ENCODE results near the gene ANGPTL1. TPM values are rescaled to one million over a fixed set of nuclear protein-coding genes. Genes with fewer than 3 reads are reported as not detected.

Gene ANGPTL1
- total and polyA plus RNA-seq, 2 donors (not counting 1 experiment from before 2014, with no cell fraction given), result not detected

DNA sequence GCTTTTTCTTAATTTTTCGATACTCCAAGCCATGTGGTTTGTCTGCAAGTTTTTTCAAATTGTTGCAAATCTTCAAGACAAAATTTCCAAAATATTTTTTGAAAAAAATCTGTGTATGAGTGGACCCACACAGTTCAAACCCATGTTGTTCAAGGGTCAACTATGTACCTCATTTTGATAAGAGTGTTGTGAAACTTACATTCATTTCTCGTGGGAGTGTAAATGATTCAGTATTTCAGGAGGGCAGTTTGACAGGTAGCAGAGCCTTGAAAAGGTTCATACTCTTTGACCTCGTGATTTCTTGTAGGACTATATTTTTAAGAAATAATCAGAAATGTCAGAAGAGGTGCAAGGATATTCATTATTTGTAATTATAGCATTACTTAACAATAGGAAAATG lies 68.0 kb downstream of the ANGPTL1 start:
- Histone ChIP-seq H3K27ac (ENCODE audit: low read length in 2 of 2) (peak overlapping the region in 1 of 2 donors; percentile 6), H3K9me3 (ENCODE audit: control extremely low read depth in 1 of 3, control insufficient read depth in 2 of 3, insufficient read depth in 1 of 3, low read length in 2 of 3) (peaks cover 0 to 1% (median 0%) of the 10 kb centered on the region in 3 donors), H3K4me3 (ENCODE audit: control extremely low read depth in 1 of 5, extremely low read depth in 1 of 5, insufficient read depth in 1 of 5, low read depth in 2 of 5, low read length in 4 of 5) (no peak overlapping the region), H3K27me3 (replicated peaks in 1 of 4; ENCODE audit: control extremely low read depth in 1 of 4, control insufficient read depth in 3 of 4, insufficient read depth in 4 of 4, low read length in 3 of 4) (no peaks in the 10 kb centered on the region), H3K79me2 (ENCODE audit: control insufficient read depth, insufficient read depth, low read length) (peaks cover 89% of the 10 kb centered on the region), H3K36me3 (replicated peaks in 1 of 2; ENCODE audit: control extremely low read depth in 1 of 2, control insufficient read depth in 1 of 2, extremely low read depth in 1 of 2, insufficient read depth in 2 of 2, low read length in 1 of 2) (peaks cover 10 to 70% of the 10 kb centered on the region in 2 experiments), H3K9ac (ENCODE audit: low read length) (no peak overlapping the region), H3K4me1 (ENCODE audit: control insufficient read depth in 2 of 2, insufficient read depth in 2 of 2, low read length in 2 of 2) (peaks cover 3 to 11% of the 10 kb centered on the region in 2 donors), H2AFZ (ENCODE audit: insufficient read depth, low read depth, low read length, poor library complexity, severe bottlenecking) (no peak overlapping the region), H3K4me2 (replicated peaks; ENCODE audit: low read depth, low read length, poor library complexity, severe bottlenecking) (no peak overlapping the region), H4K20me1 (ENCODE audit: control insufficient read depth, insufficient read depth, low read length, poor library complexity, severe bottlenecking) (peaks cover 22% of the 10 kb centered on the region)
- no peak overlapping the region for H3K27ac Mint-ChIP-seq
- intact Hi-C loops (cut with micrococcal nuclease), result no loop called here
- H3K27me3 Mint-ChIP-seq, result no peaks in the 10 kb centered on the region
- no peak for TF ChIP-seq EZH2 (IDR thresholded peaks at IDR 0.05; ENCODE audit: borderline replicate concordance, insufficient read depth, low read depth, low read length, poor library complexity, severe bottlenecking)
- TF ChIP-seq, protein P1, sequence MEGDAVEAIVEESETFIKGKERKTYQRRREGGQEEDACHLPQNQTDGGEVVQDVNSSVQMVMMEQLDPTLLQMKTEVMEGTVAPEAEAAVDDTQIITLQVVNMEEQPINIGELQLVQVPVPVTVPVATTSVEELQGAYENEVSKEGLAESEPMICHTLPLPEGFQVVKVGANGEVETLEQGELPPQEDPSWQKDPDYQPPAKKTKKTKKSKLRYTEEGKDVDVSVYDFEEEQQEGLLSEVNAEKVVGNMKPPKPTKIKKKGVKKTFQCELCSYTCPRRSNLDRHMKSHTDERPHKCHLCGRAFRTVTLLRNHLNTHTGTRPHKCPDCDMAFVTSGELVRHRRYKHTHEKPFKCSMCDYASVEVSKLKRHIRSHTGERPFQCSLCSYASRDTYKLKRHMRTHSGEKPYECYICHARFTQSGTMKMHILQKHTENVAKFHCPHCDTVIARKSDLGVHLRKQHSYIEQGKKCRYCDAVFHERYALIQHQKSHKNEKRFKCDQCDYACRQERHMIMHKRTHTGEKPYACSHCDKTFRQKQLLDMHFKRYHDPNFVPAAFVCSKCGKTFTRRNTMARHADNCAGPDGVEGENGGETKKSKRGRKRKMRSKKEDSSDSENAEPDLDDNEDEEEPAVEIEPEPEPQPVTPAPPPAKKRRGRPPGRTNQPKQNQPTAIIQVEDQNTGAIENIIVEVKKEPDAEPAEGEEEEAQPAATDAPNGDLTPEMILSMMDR (IDR thresholded peaks at IDR 0.05), result no peak
- WGBS (ENCODE audit: insufficient coverage), result no CpG with 5 or more reads among the region's 3 CpGs
- DNase-seq (no peak), ATAC-seq (ENCODE audit: low read depth) (no peak)
- ChIA-PET CTCF (interaction anchor here (0.7 kb wide), 1 partner anchor 142 kb away, joined by 6 read pairs; no protein-coding TSS in a partner anchor), POLR2A (no interaction called here)
- H3K4me1 Mint-ChIP-seq, result peaks cover 40% of the 10 kb centered on the region
- H3K4me3 Mint-ChIP-seq, result no peak overlapping the region
- no peaks in the 10 kb centered on the region for H3K9me3 Mint-ChIP-seq (ENCODE audit: insufficient read depth)

Other genes with a start within 250 kb of the ANGPTL1 start
- 251 and 263 TPM in 2 replicates for gene RALGPS2, start 145.8 kb downstream of the ANGPTL1 start, total RNA-seq
- 59.6 and 111 TPM in 2 replicates for gene RALGPS2, start 145.8 kb downstream of the ANGPTL1 start, polyA plus RNA-seq
- 28.5 and 32.8 TPM in 2 replicates for gene FAM20B, start 154.8 kb upstream of the ANGPTL1 start, total RNA-seq
- 5.2 and 7.5 TPM in 2 replicates for gene FAM20B, start 154.8 kb upstream of the ANGPTL1 start, polyA plus RNA-seq
- gene TOR3A, start 211.0 kb upstream of the ANGPTL1 start, total RNA-seq, result 49.1 and 49.9 TPM in 2 replicates
- gene TOR3A, start 211.0 kb upstream of the ANGPTL1 start, polyA plus RNA-seq, result 51.6 and 65.6 TPM in 2 replicates

Measured in B cell (primary cell).